NB4 (cell line): ENCODE results near the gene LTBP4.

Experiments used
- CTCF ChIP-seq: IDR thresholded peaks from one replicate; pipeline ENCODE4 v1.5.1; 2012; ENCODE audit warnings: low read depth, low read length
- MAX ChIP-seq: IDR thresholded peaks from 2 replicates; pipeline ENCODE4 v1.6.1; 2011; ENCODE audit warnings: low read depth, low read length
- MYC ChIP-seq: IDR thresholded peaks from 2 replicates; pipeline ENCODE4 v1.6.1; 2011; ENCODE audit warnings: low read depth, low read length

GRCh38 chr19:40638327-40638726 lies 37.2 kb downstream of the LTBP4 start:
- TF ChIP-seq MYC (no peak), MAX (no peak), CTCF (no peak)
